ENCODE results near the gene PARD3B.

Gene PARD3B

DNA sequence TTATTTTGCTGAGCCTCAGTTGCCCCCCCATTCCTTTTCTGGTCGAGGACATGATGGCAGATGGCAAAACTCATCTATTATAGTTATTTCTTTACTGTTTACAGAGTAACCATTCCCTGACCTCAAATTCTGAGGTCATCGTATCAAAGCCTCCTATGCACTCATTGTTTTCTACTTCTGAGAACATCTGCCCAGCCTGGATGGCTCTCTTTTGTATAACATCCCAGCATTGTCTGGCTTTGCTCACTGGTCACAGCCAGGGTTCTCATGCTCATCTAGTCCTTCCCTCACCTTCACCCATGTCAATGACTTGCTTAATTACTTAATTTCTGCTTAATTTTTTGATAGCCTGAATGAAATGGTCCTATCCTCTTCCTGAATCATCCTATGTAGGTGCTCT is 472.1 kb downstream of the PARD3B start:
- DNase-seq (ENCODE audit: low spot score), result no peak

DNA sequence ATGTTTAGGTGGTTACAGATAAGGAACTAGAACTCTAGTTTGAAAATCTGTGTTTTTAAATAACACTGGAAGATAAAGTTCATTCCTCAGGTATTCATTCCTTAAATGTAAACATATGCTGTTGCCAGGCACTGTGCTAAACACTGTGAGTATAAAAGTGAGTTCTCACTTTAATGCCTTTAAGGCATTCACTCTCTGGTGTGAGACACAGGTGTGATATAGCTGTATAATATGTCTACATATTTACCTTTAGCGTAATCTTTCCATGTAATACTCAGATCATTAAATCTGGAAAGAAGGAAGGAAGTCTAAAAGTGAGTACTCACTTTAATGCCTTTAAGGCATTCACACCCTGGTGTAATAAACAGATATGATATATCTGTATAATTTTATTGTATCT is 472.6 kb downstream of the PARD3B start:
- no peak for DNase-seq (ENCODE audit: low spot score)

DNA sequence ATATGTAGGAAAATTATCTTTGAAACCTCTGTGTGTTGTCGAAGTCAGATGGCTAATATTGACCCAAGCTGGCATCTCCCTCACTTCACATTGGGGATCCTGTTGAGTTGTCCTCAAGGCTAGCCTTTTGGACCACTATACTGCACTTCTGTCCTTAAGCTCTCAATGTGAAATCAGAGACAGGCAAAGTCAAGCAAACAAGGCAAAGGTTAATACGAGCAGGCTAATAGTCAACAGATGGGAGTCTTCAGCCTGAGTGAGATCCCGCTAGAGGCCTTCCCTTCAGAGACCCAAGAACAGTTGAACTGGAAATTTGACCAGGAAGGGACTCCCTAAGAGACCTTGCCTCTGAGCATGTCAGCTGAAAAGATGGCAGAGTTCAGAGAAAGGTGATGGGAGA is 475.4 kb downstream of the PARD3B start:
- DNase-seq (ENCODE audit: low spot score), result no peak

DNA sequence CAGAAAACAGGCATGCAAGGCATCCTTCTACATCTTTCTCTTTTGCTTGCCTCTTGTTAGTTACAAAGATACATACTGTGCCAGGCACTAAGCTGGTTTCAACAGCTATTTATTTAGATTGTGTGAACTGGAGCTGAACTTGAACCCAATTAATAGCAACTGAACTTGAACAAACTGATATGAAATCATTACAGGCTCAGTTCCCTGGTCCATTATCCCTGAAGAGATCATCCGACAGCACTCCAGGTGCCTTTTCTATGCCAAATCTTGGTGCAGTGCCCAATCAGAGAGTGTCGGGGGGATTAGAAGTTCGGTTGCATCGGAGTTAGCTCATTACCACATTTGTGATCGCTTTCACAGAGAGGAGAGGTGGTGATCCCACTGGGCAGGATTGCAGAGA is 477.6 kb downstream of the PARD3B start:
- no peak for DNase-seq (ENCODE audit: low spot score)

DNA sequence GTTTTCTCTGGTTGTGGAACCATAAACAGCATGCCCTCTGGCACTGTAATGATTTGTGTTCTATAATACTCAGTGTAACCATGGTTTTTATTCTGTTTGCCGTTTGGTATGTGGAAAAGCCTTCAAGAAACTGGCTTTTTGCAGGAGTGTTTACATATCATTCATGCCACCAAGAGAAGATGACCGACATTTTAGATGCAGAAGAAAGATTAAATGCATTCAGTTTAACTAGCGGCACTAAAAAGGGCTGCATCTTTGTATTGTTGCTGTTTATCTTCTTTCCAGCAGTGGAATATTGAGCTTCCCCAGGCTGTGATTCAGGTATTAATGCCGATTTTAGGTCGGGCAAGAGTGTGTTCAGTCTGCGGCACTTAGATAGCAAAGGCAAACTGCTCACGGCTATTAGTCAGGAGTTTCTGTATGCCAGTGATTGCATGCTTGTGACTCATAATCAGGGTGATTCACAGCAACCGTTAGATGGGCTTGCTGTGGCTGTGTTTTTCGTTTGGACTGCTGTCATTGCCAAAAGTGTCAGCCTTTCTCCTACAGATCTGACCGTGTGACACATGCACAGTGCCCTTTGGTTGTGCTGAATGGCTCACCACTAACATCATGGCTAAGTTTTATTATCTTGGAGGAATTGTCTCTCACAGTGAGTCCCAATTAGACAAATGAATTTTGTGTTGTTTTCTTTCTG is 479.7 kb downstream of the PARD3B start:
- no peak for DNase-seq (ENCODE audit: low spot score)

DNA sequence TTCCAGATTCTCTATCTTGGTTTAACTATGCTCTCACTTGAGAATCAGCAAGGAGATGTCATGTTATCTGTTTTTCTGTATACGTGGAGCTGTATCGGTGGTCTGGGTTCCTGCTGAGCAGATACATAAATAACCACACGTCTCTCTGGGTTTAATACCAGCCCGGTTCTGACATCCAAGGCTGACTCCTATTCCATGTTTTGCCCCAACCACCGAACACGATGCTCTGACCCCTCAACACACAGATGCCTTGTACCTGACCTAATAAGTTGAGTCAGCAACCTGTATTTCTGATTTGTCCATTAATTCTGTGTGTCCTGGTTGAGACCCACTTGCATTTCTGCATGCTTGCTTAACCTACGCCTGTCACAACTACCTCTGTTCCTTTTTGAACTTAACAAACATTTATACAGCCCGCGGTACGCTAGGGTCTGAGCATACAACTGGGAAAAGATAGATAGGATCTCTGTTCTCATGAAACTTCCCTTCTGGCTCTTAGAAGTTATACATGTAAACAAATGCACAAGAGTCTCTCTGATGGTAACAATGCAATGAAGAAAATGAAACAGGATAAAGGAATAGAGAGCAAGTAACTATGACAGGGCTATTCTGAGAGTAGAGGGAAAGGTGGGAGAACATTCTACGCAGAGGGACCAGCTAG is 480.4 kb downstream of the PARD3B start:
- no peak for DNase-seq (ENCODE audit: low spot score)

DNA sequence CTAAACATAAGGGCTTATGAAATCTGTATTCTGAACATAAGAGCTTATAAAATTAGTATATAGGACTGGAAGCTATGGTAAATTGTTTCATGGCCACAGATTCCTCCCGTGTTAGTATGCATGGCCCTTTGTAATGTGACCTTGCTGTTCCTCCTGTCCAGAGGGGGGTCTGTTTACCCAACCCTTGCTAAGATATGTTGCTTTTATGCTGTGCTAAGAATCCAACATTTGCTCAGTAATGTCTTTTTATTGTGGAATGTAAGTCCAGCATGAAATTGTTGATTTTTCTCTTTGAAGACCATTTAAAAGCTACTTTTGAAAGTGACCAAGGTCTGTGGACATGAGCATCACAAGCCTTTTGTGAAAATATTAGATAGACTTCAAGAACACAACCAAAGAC is 485.4 kb downstream of the PARD3B start:
- no peak for DNase-seq (ENCODE audit: low spot score)

DNA sequence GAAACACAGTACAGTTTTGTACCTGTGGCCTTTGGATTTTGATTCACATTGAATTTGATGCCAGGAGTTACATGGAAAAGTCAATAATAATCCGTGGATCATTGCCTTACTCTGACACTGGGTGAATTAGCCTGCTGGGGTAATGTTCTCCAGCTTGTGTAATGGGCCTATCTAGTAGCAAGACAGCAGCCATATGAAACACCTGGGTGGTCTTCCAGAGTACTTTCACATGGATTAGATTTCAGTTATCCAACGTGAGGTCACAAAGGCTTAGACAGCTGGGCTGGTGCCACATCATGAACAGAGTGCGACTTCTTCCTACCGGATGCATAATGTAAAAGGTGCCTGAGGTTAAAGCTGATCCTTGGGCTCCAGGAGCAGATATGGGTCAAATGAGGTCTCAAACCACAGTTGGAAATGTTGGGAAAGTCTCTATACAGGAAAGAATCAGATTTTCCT is 486.8 kb downstream of the PARD3B start:
- no peak for DNase-seq (ENCODE audit: low spot score)

DNA sequence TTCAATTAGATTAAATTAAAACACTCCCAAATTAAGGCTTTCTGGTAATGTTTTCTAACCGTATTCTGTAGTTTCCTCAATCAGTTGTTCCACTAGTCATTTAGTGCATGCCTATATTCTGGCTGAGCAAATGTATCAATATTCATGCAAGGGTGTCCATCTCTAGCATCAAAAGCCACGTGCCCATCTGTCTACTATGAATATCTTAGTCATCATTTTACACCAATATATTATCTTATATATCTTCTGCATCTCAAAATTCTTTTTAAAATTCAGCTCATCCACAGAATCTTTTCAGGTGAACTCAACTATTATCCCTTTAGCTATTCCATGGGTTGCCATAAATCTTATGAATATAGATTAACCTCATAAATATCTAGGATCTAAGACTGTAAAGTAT is 488.2 kb downstream of the PARD3B start:
- no peak for DNase-seq (ENCODE audit: low spot score)

DNA sequence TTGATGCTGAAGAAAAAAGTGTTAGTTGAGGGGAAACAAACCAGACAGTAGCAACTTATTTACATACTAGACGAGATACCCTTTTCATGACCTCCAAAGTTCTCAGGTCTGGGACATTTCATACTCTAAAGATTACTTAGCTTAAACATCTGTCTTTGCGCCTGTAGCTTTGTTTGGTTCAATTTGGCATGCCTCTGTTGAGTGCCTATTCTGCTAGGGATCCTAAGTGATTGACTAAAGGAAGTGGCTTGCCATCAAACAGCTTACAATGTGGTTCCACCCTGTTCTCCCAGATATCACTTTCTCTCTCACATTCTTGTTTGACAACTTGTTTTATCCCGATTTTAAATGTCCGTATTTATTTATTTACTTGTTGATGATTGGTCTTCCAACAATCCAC is 488.8 kb downstream of the PARD3B start:
- DNase-seq (ENCODE audit: low spot score), result no peak

DNA sequence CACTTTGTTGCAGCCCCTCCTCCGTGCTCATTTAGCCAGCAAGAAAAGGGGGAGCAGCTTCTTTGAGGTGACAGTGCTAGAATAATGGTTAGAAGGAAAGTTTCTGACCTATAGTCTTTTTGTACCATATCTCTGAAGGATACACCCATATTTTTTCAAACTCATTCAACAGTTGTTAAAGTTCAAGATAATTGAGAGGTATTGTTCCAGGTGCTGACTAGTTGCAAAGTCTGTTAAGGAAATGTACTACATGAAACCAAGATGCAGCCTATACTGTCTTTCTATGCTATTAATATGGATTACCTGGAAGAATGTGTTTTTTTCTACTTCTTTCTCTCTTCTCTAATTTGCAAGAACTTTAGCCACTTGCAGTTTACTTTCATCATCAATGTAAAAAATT is 495.0 kb downstream of the PARD3B start:
- DNase-seq (ENCODE audit: low spot score), result no peak

DNA sequence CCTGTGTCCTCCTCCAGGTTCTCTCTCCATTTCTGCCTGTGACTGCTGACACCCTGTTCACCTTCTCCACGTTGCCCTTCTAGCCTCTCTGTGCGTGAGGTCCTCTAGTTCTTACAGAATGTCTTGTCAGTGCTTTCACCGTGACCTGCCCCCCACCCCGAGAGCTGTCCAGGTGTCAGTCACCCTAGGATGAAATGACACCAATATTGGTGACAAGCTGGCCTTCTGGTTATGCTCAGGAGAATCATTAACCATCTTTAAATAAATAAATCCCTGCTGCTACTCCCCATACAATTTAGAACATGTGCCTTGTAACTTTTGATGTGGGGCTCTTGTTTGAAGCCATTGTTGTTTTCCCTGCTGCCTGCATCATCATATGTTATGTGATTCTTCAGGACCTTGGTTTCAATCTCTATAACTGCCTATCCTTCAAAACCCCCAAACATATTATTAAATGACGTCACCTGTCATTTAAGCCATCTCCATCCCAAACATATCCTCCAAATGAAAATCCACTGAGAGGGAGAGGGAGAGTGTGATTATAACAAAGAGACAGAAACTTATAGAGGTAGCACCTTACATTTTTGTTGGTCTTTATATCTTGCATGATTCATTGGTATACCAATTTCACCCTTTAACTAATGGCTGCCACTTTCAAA is 496.3 kb downstream of the PARD3B start:
- DNase-seq (ENCODE audit: low spot score), result no peak

DNA sequence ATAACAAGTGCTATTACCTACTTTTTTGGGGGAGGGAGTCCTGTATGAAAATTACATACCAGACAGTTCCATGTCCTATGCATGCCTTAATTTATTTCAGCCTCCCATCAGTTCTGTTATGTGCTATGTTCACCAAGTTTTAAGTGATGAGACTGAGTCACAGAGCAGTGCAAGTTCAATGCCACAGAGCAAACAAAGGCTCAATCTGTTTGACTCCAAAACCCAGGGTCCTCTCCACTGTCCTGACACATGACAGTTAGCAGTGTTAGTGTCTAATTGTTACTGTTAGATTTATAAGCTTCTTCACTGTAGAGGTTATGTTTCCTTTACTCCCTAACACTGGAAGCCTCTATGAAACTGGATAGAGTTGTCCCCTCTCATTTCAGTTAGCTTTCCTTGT is 498.0 kb downstream of the PARD3B start:
- DNase-seq (ENCODE audit: low spot score), result no peak

DNA sequence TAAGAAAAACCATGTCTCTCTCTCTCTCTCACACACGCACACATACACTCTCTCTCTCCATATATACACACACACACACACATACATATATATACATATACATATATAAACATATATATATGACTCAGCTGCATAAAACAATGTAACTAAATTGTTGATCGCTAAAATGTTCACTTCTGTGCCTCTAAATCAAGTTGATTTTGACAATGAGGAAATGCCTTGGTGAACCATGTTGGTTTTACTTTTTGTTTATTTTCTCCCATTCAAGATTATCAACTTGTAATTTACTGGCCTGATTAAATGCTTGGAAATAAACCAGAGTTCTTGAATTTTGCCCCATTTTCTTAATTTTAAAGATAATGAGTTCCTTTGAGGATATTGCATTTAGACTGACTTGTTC is 500.4 kb downstream of the PARD3B start:
- no peak for DNase-seq (ENCODE audit: low spot score)

DNA sequence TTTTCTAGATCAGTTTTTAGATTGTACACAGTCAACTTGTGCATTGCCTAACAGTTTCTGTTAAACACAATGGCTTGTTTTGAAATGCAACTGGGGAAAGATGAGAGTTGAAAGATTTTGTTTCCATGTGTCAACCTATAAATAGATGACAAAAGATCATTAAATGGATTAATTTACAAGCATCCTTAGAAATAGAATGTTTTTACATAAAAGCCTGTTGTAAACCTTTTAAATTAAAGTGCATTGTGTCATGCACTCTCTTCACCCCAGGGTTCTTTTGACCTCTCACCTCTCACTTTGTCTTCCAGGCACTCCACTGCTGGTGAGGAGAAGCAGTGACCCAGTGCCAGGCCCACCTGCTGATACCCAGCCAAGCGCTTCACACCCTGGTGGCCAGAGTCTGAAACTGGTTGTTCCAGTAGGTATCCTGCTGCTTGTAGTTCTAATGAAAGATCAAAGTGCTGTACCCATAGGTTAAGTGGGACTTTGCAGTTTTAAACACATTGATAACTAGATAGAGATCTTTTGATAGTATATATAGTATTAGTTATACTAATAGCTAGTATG is 502.1 kb downstream of the PARD3B start:
- no peak for DNase-seq (ENCODE audit: low spot score)

DNA sequence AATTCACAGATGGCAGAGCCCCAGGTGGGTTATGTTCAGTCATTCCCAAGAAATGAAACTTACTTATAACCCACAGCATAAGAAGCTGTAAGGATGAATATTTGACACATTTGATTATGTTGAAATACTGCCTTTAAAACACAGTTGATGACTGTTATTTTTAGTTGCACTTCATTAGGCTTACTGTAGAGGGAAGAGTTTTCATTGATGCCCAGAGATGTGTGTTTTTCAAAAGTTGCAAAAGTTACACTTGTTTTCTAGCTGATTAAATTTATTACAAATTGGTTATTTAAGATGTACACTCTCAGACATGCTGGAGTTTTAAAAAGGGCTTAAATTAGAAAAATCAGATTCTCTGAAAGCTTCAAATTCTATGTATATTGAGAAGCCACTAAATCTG is 506.1 kb downstream of the PARD3B start:
- no peak for DNase-seq (ENCODE audit: low spot score)

DNA sequence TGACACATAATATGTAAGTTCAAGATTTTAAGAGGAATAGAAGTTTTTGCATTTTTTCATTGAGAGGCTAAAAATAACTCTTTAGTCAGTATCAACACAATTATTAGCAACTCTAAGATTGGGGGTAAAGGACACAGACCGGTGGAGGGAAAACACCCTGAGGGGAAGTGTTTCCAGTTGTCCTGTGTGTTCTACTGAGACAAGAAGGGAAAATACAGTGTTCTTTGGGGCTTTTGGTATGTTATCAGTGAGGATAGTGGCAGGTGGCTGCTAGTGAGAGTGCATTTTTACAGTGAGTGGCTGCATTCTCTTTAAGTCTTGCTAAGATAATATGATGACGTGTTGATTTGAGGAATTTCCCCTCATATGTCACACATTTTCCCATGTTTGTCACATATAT is 507.5 kb downstream of the PARD3B start:
- no peak for DNase-seq (ENCODE audit: low spot score)

DNA sequence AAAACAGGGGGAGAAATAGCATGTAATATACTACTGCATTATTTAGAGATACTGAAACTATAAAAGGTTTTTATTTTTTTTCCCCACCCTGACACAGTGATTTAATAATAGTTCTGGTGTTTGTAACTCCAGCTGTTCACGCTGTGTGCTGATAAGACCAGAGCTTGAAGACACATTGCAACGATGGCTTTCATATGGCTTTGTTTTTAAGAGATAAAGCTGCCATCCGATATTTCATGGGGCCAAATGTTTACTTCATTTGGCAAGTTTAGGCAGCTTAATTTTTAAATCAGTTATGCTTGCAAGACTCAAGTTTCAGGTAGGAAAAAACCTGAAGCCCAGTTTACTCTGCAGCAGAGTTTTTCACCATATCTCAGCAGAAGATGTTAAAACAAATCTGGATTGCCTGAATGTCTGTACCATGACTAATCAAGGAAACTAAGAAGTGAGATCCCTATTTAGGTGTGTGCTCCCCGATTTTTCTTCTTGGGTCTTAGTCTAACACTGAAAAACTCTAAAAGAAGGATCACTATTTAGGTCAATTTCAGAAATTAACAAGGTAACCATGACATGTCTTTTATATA is 508.6 kb downstream of the PARD3B start:
- DNase-seq (ENCODE audit: low spot score), result no peak

DNA sequence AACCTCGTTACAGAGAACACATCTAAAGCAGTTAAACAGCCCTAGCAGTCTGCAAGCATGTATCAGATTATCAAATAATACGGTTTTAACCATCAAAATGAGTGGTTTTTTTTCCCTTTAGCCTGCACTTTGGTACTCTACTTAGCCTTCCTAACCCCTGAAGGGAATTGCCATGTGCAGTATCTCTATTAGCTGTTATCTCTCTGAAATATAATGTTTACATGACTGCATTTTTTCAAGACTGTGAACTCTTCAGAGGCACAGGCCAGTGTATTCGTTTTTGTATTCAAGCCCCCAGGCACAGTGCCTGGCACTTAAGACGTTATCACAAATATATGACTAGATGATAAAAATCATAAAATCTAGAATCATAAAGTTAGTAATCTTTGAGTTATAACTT is 509.5 kb downstream of the PARD3B start:
- no peak for DNase-seq (ENCODE audit: low spot score)

DNA sequence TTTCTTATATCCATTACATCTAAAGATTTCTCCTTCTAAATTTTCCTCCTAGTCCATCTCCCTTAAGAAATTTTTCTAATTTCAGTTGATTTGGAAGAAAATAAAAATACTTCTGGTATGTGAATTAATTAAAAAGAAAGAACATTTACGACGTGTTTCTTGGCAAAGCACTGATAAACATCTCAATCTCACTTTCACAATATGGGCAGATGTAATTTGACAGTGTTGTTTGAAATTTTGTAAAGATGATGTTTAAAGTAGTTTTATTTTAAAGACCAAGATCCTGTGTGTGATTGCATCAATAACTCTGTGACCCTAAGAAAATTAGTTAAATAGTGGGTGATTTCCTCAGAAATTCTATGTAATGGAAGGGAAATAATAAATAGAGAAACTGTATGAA is 510.0 kb downstream of the PARD3B start:
- DNase-seq (ENCODE audit: low spot score), result no peak

DNA sequence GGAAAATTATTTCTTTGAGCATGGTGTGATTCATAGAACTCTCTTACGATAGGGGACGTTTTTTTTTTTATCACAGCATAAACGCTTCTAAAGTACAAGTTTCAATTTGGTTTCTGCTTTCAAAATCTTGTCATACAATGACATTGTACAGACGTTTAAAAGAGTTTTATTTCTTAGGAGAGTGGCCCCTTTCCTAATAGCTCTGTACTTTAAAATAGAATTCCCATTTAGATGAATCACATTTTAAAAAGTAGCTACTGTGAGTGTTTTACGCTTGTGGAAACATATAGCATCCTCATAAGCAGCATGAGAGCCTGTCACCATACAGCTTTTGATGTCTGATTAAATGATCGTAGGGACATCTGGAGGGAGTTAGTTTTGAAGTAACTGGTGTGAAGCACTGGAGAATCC is 510.9 kb downstream of the PARD3B start:
- DNase-seq (ENCODE audit: low spot score), result no peak

DNA sequence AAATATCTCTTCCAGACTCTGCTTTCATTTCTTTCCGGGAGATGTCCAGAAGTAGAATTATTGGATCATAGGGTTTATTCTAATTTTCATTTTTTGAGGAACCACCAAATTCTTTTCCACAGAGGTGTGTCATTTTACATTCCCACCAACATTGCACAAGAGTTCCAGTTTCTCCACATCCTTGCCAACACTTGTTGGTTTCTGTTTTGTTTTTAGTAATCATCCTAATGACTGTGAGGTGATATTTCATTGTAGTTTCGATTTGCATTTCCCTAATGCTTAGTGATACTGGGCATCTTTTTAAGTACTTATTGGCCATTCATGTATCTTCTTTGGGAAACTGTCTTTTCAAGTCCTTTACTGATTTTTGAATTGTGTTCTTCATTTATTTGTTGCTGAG is 513.1 kb downstream of the PARD3B start:
- DNase-seq (ENCODE audit: low spot score), result no peak

DNA sequence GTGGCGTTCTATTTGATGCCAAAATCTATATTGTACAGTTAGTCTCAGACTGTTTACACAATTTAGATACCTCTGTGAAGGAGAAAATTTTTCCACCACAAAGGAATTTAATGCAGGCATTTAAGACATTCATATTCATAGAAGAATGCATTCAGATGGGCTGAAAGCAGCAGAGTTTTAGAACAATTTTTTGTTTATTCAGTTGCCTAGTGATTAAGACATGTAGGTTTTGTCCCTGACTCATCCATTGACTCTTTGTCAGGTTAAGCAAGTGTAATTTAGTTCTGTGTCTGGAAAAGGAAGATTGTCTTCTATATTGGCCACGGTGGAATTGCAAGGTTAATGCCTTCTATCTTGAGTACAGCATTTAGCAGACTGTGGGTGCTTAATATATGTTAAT is 515.0 kb downstream of the PARD3B start:
- DNase-seq (ENCODE audit: low spot score), result no peak
